GM18526 (cell line): Measurements from ENCODE around the gene ZNF841.

Experiments
- POLR2A ChIP-seq: IDR thresholded peaks from 3 replicates; pipeline ENCODE4 v1.6.1; 2011; ENCODE audit not compliant: insufficient read length; ENCODE audit errors: extremely low read depth

ZNF841 gene

GRCh38 chr19:52095172-52096014 lies at the start of gene ZNF841:
Gene ZNF841, minus strand, starts transcription at chr19:52095765. Its CDS starts 10,964 bp downstream, at chr19:52084801.
- TF ChIP-seq POLR2A, result peak; percentile 76

DNA sequence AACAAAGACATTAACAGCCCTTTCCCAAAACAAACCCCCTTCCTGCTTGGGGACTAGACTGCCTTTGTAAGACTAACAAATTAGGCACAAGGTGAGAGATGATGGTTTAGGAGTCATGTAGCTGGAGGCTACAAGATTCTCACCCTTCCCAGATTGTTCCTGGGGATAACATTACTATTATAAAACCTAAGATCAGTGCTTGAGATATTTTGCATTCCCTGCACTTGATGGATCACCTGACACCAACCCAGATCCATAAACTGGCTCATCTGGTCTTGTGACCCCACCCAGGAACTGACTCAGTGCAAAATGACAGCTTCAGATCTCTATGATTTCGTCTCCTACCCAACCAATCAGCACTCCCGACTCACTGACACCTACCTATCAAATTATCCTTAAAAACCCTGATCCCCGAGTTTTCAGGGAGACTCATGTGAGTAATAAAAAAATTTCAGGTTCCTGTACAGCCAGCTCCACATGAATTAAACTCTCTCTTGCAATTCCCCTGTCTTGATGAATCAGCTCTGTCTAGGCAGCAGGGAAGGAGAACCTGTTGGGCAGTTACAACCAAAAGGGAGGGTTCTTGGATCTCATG lies 46.5 kb upstream of the ZNF841 start:
- TF ChIP-seq POLR2A, result no peak

- TF ChIP-seq POLR2A, result no peak
Measured at GRCh38 chr19:52141203-52141602, 45.6 kb upstream of the ZNF841 start.

- no peak for TF ChIP-seq POLR2A
Measured at GRCh38 chr19:52140032-52140710, 44.6 kb upstream of the ZNF841 start.

- TF ChIP-seq POLR2A, result peak; percentile 49
Measured at GRCh38 chr19:52139252-52140031, 43.9 kb upstream of the ZNF841 start, which contains the start of gene ZNF616. Gene ZNF616, minus strand, starts transcription at chr19:52139938. Its CDS starts 9,426 bp downstream, at chr19:52130512.

DNA sequence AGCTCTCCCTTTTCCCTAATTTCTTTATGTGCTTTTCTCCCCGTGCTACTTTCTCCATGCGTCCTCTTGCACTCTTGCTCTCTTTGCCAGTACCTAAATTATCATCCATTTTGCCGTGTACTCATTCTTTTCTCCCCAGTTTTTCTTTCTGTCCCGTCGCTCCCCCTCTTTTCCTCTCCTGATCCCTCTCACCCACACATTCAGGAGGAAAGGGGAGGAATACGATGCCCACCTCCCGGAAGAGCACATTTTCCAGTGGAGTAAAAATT lies 43.4 kb upstream of the ZNF841 start:
- TF ChIP-seq POLR2A, result no peak

GRCh38 chr19:52138278-52138982 lies 42.9 kb upstream of the ZNF841 start:
- TF ChIP-seq POLR2A, result no peak

DNA sequence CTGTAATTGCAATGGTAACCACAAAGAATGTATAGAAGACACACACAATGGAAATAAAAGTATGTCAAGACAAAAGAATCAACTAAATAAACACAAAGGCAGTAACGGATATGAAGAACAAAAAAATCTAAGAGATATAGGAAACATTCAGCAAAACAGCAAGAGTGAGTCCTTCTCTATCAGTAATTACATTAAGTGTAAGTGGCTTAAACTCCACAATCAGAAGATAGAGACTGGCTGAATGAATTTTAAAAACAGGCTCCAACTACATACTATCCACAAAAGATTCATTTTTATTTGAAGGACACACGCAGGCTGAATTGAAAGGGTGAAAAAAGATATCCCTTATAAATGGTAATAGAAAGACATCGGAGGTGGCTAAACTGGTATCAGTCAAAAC lies 24.7 kb upstream of the ZNF841 start:
- no peak for TF ChIP-seq POLR2A

DNA sequence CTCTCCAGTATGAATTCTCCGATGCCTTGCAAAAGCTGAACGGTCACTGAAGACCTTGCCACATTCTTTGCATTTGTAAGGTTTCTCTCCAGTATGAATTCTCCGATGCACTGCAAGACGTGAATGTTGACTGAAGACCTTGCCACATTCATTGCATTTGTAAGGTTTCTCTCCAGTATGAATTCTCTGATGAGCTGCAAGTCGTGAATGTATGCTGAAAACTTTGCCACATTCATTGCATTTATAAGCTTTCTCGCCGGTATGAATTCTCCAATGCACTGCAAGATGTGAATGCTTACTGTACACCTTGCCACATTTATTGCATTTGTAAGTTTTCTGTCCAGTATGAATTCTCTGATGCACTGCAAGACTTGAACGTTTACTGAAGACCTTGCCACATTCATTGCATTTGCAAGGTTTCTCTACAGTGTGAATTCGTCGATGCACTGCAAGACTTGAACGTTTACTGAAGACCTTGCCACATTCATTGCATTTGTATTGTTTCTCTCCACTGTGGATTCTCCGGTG lies 20.0 kb upstream of the ZNF841 start:
- no peak for TF ChIP-seq POLR2A

DNA sequence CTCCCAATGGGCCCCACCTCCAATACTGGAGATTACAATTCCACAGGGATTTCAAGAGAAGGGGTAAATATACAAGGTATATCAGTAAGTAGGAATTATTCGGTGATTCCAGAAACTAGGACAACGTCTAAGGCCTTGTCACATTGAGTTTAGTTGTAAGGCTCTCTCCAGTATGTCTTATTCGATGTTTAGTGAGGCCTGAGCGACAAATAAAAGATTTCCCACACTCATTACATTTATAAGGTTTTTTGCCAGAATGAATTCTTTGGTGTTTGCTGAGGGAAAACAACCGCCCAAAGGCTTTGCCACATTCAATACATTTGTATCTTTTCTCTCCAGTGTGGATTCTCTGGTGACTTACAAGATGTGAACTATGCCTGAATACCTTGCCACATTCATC lies 19.1 kb upstream of the ZNF841 start:
- TF ChIP-seq POLR2A, result no peak

GRCh38 chr19:52112624-52113023 lies 17.1 kb upstream of the ZNF841 start:
- no peak for TF ChIP-seq POLR2A

DNA sequence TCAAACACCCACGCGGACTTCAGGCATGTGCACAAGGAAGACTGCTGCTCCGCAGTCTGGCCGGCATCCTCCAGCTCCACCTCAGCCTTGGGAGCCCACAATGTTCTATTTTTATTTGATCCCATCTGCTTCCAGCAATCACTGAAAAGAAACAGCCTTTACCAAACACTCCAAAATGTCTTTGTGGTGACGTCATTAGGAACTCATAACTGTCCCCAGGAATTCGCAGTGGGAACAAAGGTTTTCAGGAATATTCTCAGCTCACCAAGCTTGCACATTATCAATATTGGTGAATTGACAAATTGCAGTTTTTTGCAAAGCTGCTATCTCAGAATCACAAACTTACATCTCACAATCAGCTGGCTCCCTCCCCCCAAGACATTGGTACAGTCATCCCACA lies 15.2 kb upstream of the ZNF841 start:
- no peak for TF ChIP-seq POLR2A

GRCh38 chr19:52102782-52103181 lies 7.2 kb upstream of the ZNF841 start:
- TF ChIP-seq POLR2A, result no peak

GRCh38 chr19:52101866-52102562 lies 6.4 kb upstream of the ZNF841 start:
- TF ChIP-seq POLR2A, result no peak
